ENCODE results near the gene HDAC7.

DNA sequence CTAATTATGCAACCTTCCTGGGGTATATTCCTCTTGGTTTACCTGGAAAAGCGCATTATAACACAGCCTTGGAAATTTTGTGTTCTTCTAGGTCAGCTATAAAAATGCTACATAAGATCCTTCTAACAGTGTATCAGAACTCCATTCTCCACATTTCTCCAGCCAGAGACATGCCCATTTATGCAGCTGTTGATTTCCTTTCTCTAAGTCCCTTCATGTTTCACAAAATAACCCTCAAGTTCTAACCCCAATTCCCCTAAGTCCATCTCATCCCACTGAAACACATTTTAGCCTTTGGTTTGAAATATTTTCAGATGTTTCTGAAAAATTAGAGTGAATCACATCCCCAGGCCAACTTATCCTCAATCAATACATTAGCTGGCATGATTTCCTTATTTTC is 20.9 kb upstream of the HDAC7 start:
- TF ChIP-seq, protein P1, sequence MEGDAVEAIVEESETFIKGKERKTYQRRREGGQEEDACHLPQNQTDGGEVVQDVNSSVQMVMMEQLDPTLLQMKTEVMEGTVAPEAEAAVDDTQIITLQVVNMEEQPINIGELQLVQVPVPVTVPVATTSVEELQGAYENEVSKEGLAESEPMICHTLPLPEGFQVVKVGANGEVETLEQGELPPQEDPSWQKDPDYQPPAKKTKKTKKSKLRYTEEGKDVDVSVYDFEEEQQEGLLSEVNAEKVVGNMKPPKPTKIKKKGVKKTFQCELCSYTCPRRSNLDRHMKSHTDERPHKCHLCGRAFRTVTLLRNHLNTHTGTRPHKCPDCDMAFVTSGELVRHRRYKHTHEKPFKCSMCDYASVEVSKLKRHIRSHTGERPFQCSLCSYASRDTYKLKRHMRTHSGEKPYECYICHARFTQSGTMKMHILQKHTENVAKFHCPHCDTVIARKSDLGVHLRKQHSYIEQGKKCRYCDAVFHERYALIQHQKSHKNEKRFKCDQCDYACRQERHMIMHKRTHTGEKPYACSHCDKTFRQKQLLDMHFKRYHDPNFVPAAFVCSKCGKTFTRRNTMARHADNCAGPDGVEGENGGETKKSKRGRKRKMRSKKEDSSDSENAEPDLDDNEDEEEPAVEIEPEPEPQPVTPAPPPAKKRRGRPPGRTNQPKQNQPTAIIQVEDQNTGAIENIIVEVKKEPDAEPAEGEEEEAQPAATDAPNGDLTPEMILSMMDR (conservative IDR thresholded peaks at IDR 0.05; ENCODE audit: low read length): no peak
- TF ChIP-seq EZH2phosphoT487 (IDR thresholded peaks at IDR 0.05; ENCODE audit: borderline replicate concordance): no peak
